Prostate gland (tissue), 2 donors: ENCODE results near the gene ZNF367.

Experiments
- CTCF ChIP-seq, 4 experiments: fragments of 200-600 bp in 2 of 4; fragments of 450-650 bp in 2 of 4; sonication (generic) in 2 of 4; IDR thresholded peaks; 1 replicate in 3 of 4; 2 replicates in 1 of 4; pipeline ENCODE4 v1.5.1; 2016 to 2019; ENCODE audit warnings: antibody characterized with exemption in 4 of 4, mild to moderate bottlenecking in 2 of 4, moderate library complexity in 2 of 4
- POLR2AphosphoS5 ChIP-seq: sonication (generic); formaldehyde crosslinking; IDR thresholded peaks from one replicate; pipeline ENCODE4 v1.6.1; 2017; ENCODE audit warnings: antibody characterized with exemption

- TF ChIP-seq CTCF (IDR thresholded peaks at IDR 0.05) (no peak), POLR2AphosphoS5 (no peak)
These were observed 79.9 kb downstream of the ZNF367 start for GRCh38 chr9:96338299-96338698.
